ENCODE data around the gene ASAP3.

DNA sequence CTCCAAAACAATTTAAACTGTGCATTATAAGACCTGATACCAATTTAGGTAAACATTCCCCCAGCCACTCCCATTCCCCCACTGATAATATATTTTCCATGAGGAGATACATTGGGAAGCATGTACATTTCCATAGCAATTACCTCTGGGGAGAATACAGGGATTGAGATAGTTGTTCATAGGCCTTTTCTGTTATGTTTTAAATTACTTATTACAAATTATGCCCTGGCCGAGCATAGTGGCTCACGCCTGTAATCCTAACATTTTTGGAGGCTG, 4.4 kb downstream of the ASAP3 start:
- TF ChIP-seq GATA2 (IDR thresholded peaks at IDR 0.05; ENCODE audit: low read depth, low read length): no peak
- no peak for TF ChIP-seq GATA3 (IDR thresholded peaks at IDR 0.05; ENCODE audit: low read depth, low read length)

All from SH-SY5Y (cell line).